K562 (cell line): ENCODE data around the gene MAGI2. TPM values are rescaled to one million over a fixed set of nuclear protein-coding genes. Genes with fewer than 3 reads are reported as not detected.

Source experiments
- ATAC-seq: fragments of 200-7000 bp; cut with Tn5 transposase; 3 replicates; pipeline ENCODE4 v1.9.1; 2020; ENCODE audit warnings: moderate library complexity
- BruUV-seq: library from RNA; stranded (reverse); fragments of 400-500 nt; replicated peaks from 2 replicates; lab custom pipeline; 2021; lab: Mats Ljungman, UMichigan
- CTCF ChIA-PET: fragments of 300-600 bp; formaldehyde crosslinking; extraction: SDS; loops from one replicate; lab custom pipeline; 2021; ENCODE audit warnings: low intra/inter-chr PET ratio; lab: Yijun Ruan, JAX
- POLR2A ChIA-PET: fragments of 300-600, 350-650 bp; sonication (Branson Sonifier 250); formaldehyde crosslinking; extraction: SDS; loops from one replicate; lab custom pipeline; 2021; ENCODE audit warnings: antibody characterized with exemption, inconsistent platforms; lab: Yijun Ruan, JAX
- DNase-seq, 4 experiments: peaks; one replicate each; pipeline versions ENCODE4 v3.0.0 to v3.0.0-alpha.2; 2011 to 2018; ENCODE audit warnings: low spot score in 3 of 4, mixed read lengths in 3 of 4; ENCODE audit errors: extremely low read depth in 1 of 4
- FAIRE-seq: peaks from 2 replicates; lab custom pipeline; 2011; peaks lifted over from hg19 to GRCh38; lab: Jason Lieb, UNC
- H2AFZ ChIP-seq: 2 replicates; pipeline ENCODE4 v1.6.0; 2011; ENCODE audit warnings: low read depth, low read length, control low read depth, inconsistent platforms
- H3K27ac ChIP-seq: fragments of 200-600 bp; 3 replicates; pipeline ENCODE4 v1.8.0; 2011; ENCODE audit warnings: low read depth, mild to moderate bottlenecking, control low read depth, inconsistent platforms, low read length, moderate library complexity, mixed read lengths; ENCODE audit errors: extremely low read depth
- H3K27me3 ChIP-seq, 2 experiments: fragments of 300-600 bp in 1 of 2; 2 replicates in 1 of 2; 3 replicates in 1 of 2; pipeline versions ENCODE4 v1.6.0 to v1.8.0; 2011; ENCODE audit warnings: inconsistent platforms in 2 of 2, low read length in 2 of 2, mild to moderate bottlenecking in 1 of 2, mixed read lengths in 1 of 2, moderate library complexity in 1 of 2; ENCODE audit not compliant: control insufficient read depth in 2 of 2, insufficient read depth in 2 of 2
- H3K36me3 ChIP-seq: fragments of 300-600 bp; 3 replicates; pipeline ENCODE4 v1.8.0; 2011; ENCODE audit warnings: mild to moderate bottlenecking, low read length, inconsistent platforms; ENCODE audit not compliant: control insufficient read depth, insufficient read depth
- H3K4me1 ChIP-seq, 2 experiments: fragments of 200-600 bp in 1 of 2; replicated peaks in 1 of 2; 2 replicates in 1 of 2; 3 replicates in 1 of 2; pipeline versions ENCODE4 v1.5.1 to v1.8.0; 2011; ENCODE audit warnings: inconsistent platforms in 2 of 2, low read length in 2 of 2, mild to moderate bottlenecking in 1 of 2, mixed read lengths in 1 of 2, moderate library complexity in 1 of 2; ENCODE audit not compliant: control insufficient read depth in 2 of 2, insufficient read depth in 2 of 2
- H3K4me2 ChIP-seq: 2 replicates; pipeline ENCODE4 v1.6.1; 2011; ENCODE audit warnings: low read length, control low read depth, inconsistent platforms, mixed read lengths; ENCODE audit not compliant: insufficient read depth
- H3K4me3 ChIP-seq: fragments of 200-600 bp; sonication (generic), shearing (Covaris generic); 2 replicates; pipeline ENCODE4 v1.5.1; 2016; ENCODE audit warnings: control low read depth, inconsistent platforms
- H3K79me2 ChIP-seq: fragments of 200-600 bp; 3 replicates; pipeline ENCODE4 v1.8.0; 2011; ENCODE audit warnings: low read length, inconsistent platforms; ENCODE audit not compliant: control insufficient read depth, insufficient read depth
- H3K9ac ChIP-seq, 2 experiments: 2 replicates each; pipeline versions ENCODE4 v1.6.0 to v1.6.1; 2011; ENCODE audit warnings: low read depth in 2 of 2, low read length in 2 of 2, control low read depth in 1 of 2, inconsistent platforms in 1 of 2, mild to moderate bottlenecking in 1 of 2, mixed read lengths in 1 of 2; ENCODE audit not compliant: insufficient read depth in 1 of 2
- H3K9me1 ChIP-seq: one replicate; pipeline ENCODE4 v1.6.0; 2011; ENCODE audit warnings: inconsistent platforms, mild to moderate bottlenecking, low read length, moderate library complexity; ENCODE audit not compliant: control insufficient read depth, insufficient read depth
- H3K9me3 ChIP-seq: replicated peaks from 2 replicates; pipeline ENCODE4 v1.5.1; 2011; ENCODE audit warnings: low read depth, low read length, inconsistent platforms; ENCODE audit not compliant: control insufficient read depth, insufficient read depth
- H4K20me1 ChIP-seq: replicated peaks from 2 replicates; pipeline ENCODE4 v1.6.1; 2011; ENCODE audit warnings: low read length, inconsistent platforms, mixed read lengths; ENCODE audit not compliant: control insufficient read depth, insufficient read depth
- BACH1 ChIP-seq: fragments of 200-800 bp; sonication (Bioruptor generic); IDR thresholded peaks from 2 replicates; pipeline ENCODE4 v1.6.1; 2016; ENCODE audit warnings: missing genetic modification characterization, missing compliant biosample characterization
- CTBP1 ChIP-seq: fragments of 450-650 bp; IDR thresholded peaks from 2 replicates; pipeline ENCODE4 v1.6.1; 2016; ENCODE audit warnings: borderline replicate concordance
- CUX1 ChIP-seq: fragments of 200-800 bp; sonication (Bioruptor generic); IDR thresholded peaks from 2 replicates; pipeline ENCODE4 v1.6.1; 2016; ENCODE audit warnings: missing genetic modification characterization, missing compliant biosample characterization
- NFYB ChIP-seq: IDR thresholded peaks from 2 replicates; pipeline ENCODE4 v1.6.1; 2011; ENCODE audit warnings: mild to moderate bottlenecking, moderate library complexity; ENCODE audit not compliant: insufficient read length; ENCODE audit errors: extremely low read depth
- ZNF280A ChIP-seq: fragments of 450-650 bp; IDR thresholded peaks from 2 replicates; pipeline ENCODE4 v1.6.1; 2018; ENCODE audit warnings: mild to moderate bottlenecking, low read depth; ENCODE audit not compliant: partially characterized antibody
- ZNF589 ChIP-seq: fragments of 200-800 bp; sonication (Bioruptor generic); IDR thresholded peaks from 2 replicates; pipeline ENCODE4 v1.6.1; 2016; ENCODE audit warnings: low read depth, missing genetic modification characterization, missing compliant biosample characterization
- ZNF79 ChIP-seq: fragments of 250-450 bp; sonication (Bioruptor Pico); IDR thresholded peaks from 2 replicates; pipeline ENCODE4 v1.4.0; 2020; ENCODE audit warnings: low read depth, mild to moderate bottlenecking, moderate library complexity
- WGBS: fragments of 100-300 bp; shearing (Covaris generic); methylation state at CpG from one replicate; pipeline ENCODE4 v1.1.6; 2016; ENCODE audit warnings: low coverage, mixed read lengths; ENCODE audit not compliant: insufficient coverage; ENCODE audit errors: missing lambda C conversion rate; 5-methylcytosine and 5-hydroxymethylcytosine counted together
- in situ Hi-C: fragments of 300-500 bp; cut with MboI; formaldehyde crosslinking; loops from 4 replicates; pipeline ENCODE4 v1.15.0; 2018; ENCODE audit warnings: inconsistent platforms, mixed read lengths
- intact Hi-C: fragments of 100-400 bp; cut with micrococcal nuclease; formaldehyde crosslinking; loops from 2 replicates; pipeline ENCODE4 v1.14.2; 2022
- polyA plus RNA-seq, 8 experiments: library from polyadenylated mRNA; depleted of rRNA in 4 of 8; stranded (reverse) in 5 of 8; unstranded in 3 of 8; fragments of >200 nt; fragmentation: Nextera tagmentation in 2 of 8; fragmentation: Illumina TruSeq in 1 of 8; extraction: Ambion mirVana in 2 of 8; extraction: Trizol in 1 of 8; gene quantifications; 2 replicates each; pipeline versions ENCODE4 v1.2.1 to v1.2.3, GENCODE V29; 2011 to 2014; ENCODE audit warnings: inconsistent platforms in 1 of 8, missing spikeins in 1 of 8
- total RNA-seq, 7 experiments: library from RNA; depleted of rRNA in 6 of 7; stranded (reverse); fragments of >200 nt in 6 of 7; fragmentation: Illumina TruSeq in 2 of 7; extraction: Trizol in 2 of 7; gene quantifications; 2 replicates each; pipeline versions ENCODE4 v1.2.1 to v1.2.3, GENCODE V29; 2011 to 2021; ENCODE audit warnings: low replicate concordance in 1 of 7

MAGI2 gene
- total and polyA plus RNA-seq, 9 of the 15 experiments (the other 6 are each of a cell fraction or from before 2014, with no cell fraction given): 0.27 to 1.4 (median 0.70) TPM

- no TSS peak for BruUV-seq
Measured at GRCh38 chr7:78215199-78215598, 1238.3 kb downstream of the MAGI2 start.

GRCh38 chr7:78213402-78213801 is 1240.1 kb downstream of the MAGI2 start:
- FAIRE-seq: no peak

More at GRCh38 chr7:78215199-78215598, 1238.3 kb downstream of the MAGI2 start:
- 0% methylated on average over 3 of the region's 3 CpGs for WGBS
- no peaks in the 10 kb centered on the region for H3K9me1 ChIP-seq
- ATAC-seq (no peak), FAIRE-seq (no peak), DNase-seq (no peak)
- H3K4me2 ChIP-seq: no peak overlapping the region
- no peak overlapping the region for H3K9ac ChIP-seq
- CTCF ChIA-PET: no interaction called here
- no peak overlapping the region for H2AFZ ChIP-seq
- POLR2A ChIA-PET: no interaction called here
- H3K27ac ChIP-seq: no peak overlapping the region
- TF ChIP-seq BACH1 (tag) (no peak), ZNF589 (CRISPR knock-in tag) (no peak), NFYB (no peak)
- no peaks in the 10 kb centered on the region for H3K27me3 ChIP-seq
- H3K79me2 ChIP-seq: no peaks in the 10 kb centered on the region
- intact Hi-C loops (no loop called here), in situ Hi-C loops (loop anchor here (25.0 kb wide), 1 partner anchor 553 kb away; no protein-coding TSS in a partner anchor)
- H3K9me3 ChIP-seq: no peaks in the 10 kb centered on the region
- no peaks in the 10 kb centered on the region for H4K20me1 ChIP-seq
- no peaks in the 10 kb centered on the region for H3K4me1 ChIP-seq
- no peaks in the 10 kb centered on the region for H3K36me3 ChIP-seq
- H3K4me3 ChIP-seq: no peak overlapping the region

More at GRCh38 chr7:78213402-78213801, 1240.1 kb downstream of the MAGI2 start:
- BruUV-seq: no TSS peak
- WGBS: under 1% methylated on average over 6 of the region's 6 CpGs
- in situ Hi-C loops (loop anchor here (25.0 kb wide), 1 partner anchor 551 kb away; no protein-coding TSS in a partner anchor), intact Hi-C loops (no loop called here)
- Histone ChIP-seq H3K9ac (no peak overlapping the region), H2AFZ (no peak overlapping the region), H3K36me3 (no peaks in the 10 kb centered on the region), H3K4me3 (no peak overlapping the region), H3K9me1 (no peaks in the 10 kb centered on the region), H3K4me1 (no peaks in the 10 kb centered on the region), H3K27me3 (no peaks in the 10 kb centered on the region), H4K20me1 (no peaks in the 10 kb centered on the region), H3K4me2 (no peak overlapping the region), H3K79me2 (no peaks in the 10 kb centered on the region), H3K9me3 (no peaks in the 10 kb centered on the region)
- POLR2A ChIA-PET: no interaction called here
- DNase-seq (no peak), ATAC-seq (no peak)
- CTCF ChIA-PET: no interaction called here
- TF ChIP-seq CTBP1 (no peak), ZNF79 (CRISPR knock-in tag) (no peak), CUX1 (CRISPR knock-in tag) (no peak), ZNF280A (no peak)
- TF ChIP-seq, all 486 proteins: peak for 0
- no peak overlapping the region for H3K27ac ChIP-seq
